DOHH2 (cell line): ENCODE measurements around the gene DAAM1.
A peak's percentile ranks its signal among the peaks of the same experiment; 100 is the strongest.

ENCODE experiments used
- H3F3A ChIP-seq: fragments of 200-600 bp; sonication (generic), shearing (Covaris generic); 2 replicates; pipeline ENCODE4 v1.6.0; 2016; ENCODE audit warnings: antibody characterized with exemption, mild to moderate bottlenecking; ENCODE audit not compliant: control insufficient read depth, insufficient read depth
- H3K27ac ChIP-seq: fragments of 200-600 bp; sonication (generic); 2 replicates; pipeline ENCODE4 v1.5.1; 2014; ENCODE audit warnings: low read depth, mild to moderate bottlenecking, low read length, moderate library complexity
- H3K27me3 ChIP-seq: fragments of 200-600 bp; sonication (generic); 2 replicates; pipeline ENCODE4 v1.6.1; 2014; ENCODE audit warnings: mild to moderate bottlenecking, low read length, mixed read lengths; ENCODE audit not compliant: control insufficient read depth
- H3K36me3 ChIP-seq: fragments of 200-600 bp; sonication (generic); 2 replicates; pipeline ENCODE4 v1.6.1; 2014; ENCODE audit warnings: mild to moderate bottlenecking, low read length, moderate library complexity, mixed read lengths; ENCODE audit not compliant: control insufficient read depth
- H3K4me1 ChIP-seq: fragments of 200-600 bp; sonication (generic); 2 replicates; pipeline ENCODE4 v1.6.1; 2014; ENCODE audit warnings: mild to moderate bottlenecking, low read length, mixed read lengths; ENCODE audit not compliant: control insufficient read depth
- H3K4me2 ChIP-seq: fragments of 200-600 bp; sonication (generic); 2 replicates; pipeline ENCODE4 v1.6.0; 2014; ENCODE audit warnings: mild to moderate bottlenecking, low read length, moderate library complexity
- H3K4me3 ChIP-seq: fragments of 200-600 bp; sonication (generic); 2 replicates; pipeline ENCODE4 v1.5.1; 2014; ENCODE audit warnings: mild to moderate bottlenecking, low read length, mixed read lengths
- H3K79me2 ChIP-seq: fragments of 200-600 bp; sonication (generic); 2 replicates; pipeline ENCODE4 v1.6.1; 2014; ENCODE audit warnings: mild to moderate bottlenecking, low read length, mixed read lengths; ENCODE audit not compliant: control insufficient read depth
- H3K9me2 ChIP-seq: fragments of 200-600 bp; sonication (generic); replicated peaks from 2 replicates; pipeline ENCODE4 v1.6.1; 2014; ENCODE audit warnings: mild to moderate bottlenecking, low read length, mixed read lengths; ENCODE audit not compliant: control insufficient read depth
- H3K9me3 ChIP-seq: fragments of 200-600 bp; sonication (generic); 2 replicates; pipeline ENCODE4 v1.6.1; 2014; ENCODE audit warnings: antibody characterized with exemption, low read length, mixed read lengths; ENCODE audit not compliant: control insufficient read depth, insufficient read depth
- H4K20me1 ChIP-seq: fragments of 200-600 bp; sonication (generic); 2 replicates; pipeline ENCODE4 v1.6.0; 2014; ENCODE audit warnings: low read depth, mild to moderate bottlenecking, antibody characterized with exemption, low read length, moderate library complexity; ENCODE audit not compliant: control insufficient read depth, insufficient read depth
- CTCF ChIP-seq: fragments of 200-600 bp; sonication (generic); IDR thresholded peaks from one replicate; pipeline ENCODE4 v1.5.1; 2014; ENCODE audit warnings: antibody characterized with exemption, mild to moderate bottlenecking, low read depth, low read length; ENCODE audit not compliant: poor library complexity, severe bottlenecking
- EZH2phosphoT487 ChIP-seq: fragments of 200-600 bp; sonication (generic); IDR thresholded peaks from 2 replicates; pipeline ENCODE4 v1.6.1; 2017; ENCODE audit warnings: borderline replicate concordance, mild to moderate bottlenecking, antibody characterized with exemption, low read length, moderate library complexity, mixed read lengths

Gene DAAM1

GRCh38 chr14:59146484-59146883 is 42.0 kb upstream of the DAAM1 start:
- no peaks in the 10 kb centered on the region for H3K36me3 ChIP-seq

GRCh38 chr14:59147007-59147406 is 41.5 kb upstream of the DAAM1 start:
- H3K27ac ChIP-seq, result no peak overlapping the region
- H3K9me3 ChIP-seq, result no peaks in the 10 kb centered on the region
- no peak overlapping the region for H3K4me3 ChIP-seq
- no peak for TF ChIP-seq CTCF
- no peaks in the 10 kb centered on the region; the same call in 1 of the 2 replicates for H3F3A ChIP-seq
- H3K4me1 ChIP-seq, result peaks cover 43% of the 10 kb centered on the region
- H3K27me3 ChIP-seq, result no peaks in the 10 kb centered on the region
- H3K79me2 ChIP-seq, result no peaks in the 10 kb centered on the region
- no peak overlapping the region for H3K4me2 ChIP-seq
- H3K36me3 ChIP-seq, result no peaks in the 10 kb centered on the region
- no peaks in the 10 kb centered on the region for H3K9me2 ChIP-seq
- no peaks in the 10 kb centered on the region for H4K20me1 ChIP-seq

More at GRCh38 chr14:59146484-59146883, 42.0 kb upstream of the DAAM1 start:
- TF ChIP-seq EZH2phosphoT487 (no peak), CTCF (no peak)
- H3K4me1 ChIP-seq, result peaks cover 41% of the 10 kb centered on the region
- no peak overlapping the region for H3K4me2 ChIP-seq
- H3K9me2 ChIP-seq, result no peaks in the 10 kb centered on the region
- no peaks in the 10 kb centered on the region for H3K27me3 ChIP-seq
- H4K20me1 ChIP-seq, result no peaks in the 10 kb centered on the region
- no peaks in the 10 kb centered on the region; the same call in 1 of the 2 replicates for H3F3A ChIP-seq
- H3K27ac ChIP-seq, result no peak overlapping the region
- H3K9me3 ChIP-seq, result no peaks in the 10 kb centered on the region
- H3K4me3 ChIP-seq, result no peak overlapping the region
- H3K79me2 ChIP-seq, result no peaks in the 10 kb centered on the region

- H3K79me2 ChIP-seq, result no peaks in the 10 kb centered on the region
- H4K20me1 ChIP-seq, result no peaks in the 10 kb centered on the region
- H3K27ac ChIP-seq, result no peak overlapping the region; the same call in 1 of the 2 replicates
- no peaks in the 10 kb centered on the region for H3K36me3 ChIP-seq
- no peaks in the 10 kb centered on the region for H3K27me3 ChIP-seq
- peak overlapping the region; percentile 22 for H3K4me3 ChIP-seq
- no peaks in the 10 kb centered on the region for H3K9me3 ChIP-seq
- TF ChIP-seq CTCF, result no peak
- no peak for TF ChIP-seq EZH2phosphoT487
- H3F3A ChIP-seq, result no peaks in the 10 kb centered on the region; the same call in 1 of the 2 replicates
- peaks cover 43% of the 10 kb centered on the region for H3K4me1 ChIP-seq
- no peaks in the 10 kb centered on the region for H3K9me2 ChIP-seq
- peak overlapping the region; percentile 50 for H3K4me2 ChIP-seq
Observed at GRCh38 chr14:59148334-59148900, 40.0 kb upstream of the DAAM1 start.
